Pancreas (tissue), 10 donors: ENCODE results near the gene SMIM17. TPM values are rescaled to one million over a fixed set of nuclear protein-coding genes. Genes with fewer than 3 reads are reported as not detected.

ENCODE experiments used
- ATAC-seq, 4 donors: fragments of 200-7000 bp; cut with Tn5 transposase; one replicate each; pipeline versions ENCODE4 v1.8.0 to v1.9.1; 2020; ENCODE audit warnings: mild to moderate bottlenecking in 4 of 4, moderate library complexity in 4 of 4
- DNase-seq, 6 donors: peaks; one replicate each; pipeline ENCODE4 v3.0.0-alpha.2; 2020
- FAIRE-seq: peaks from 2 replicates; lab custom pipeline; 2012; peaks lifted over from hg19 to GRCh38; lab: Jason Lieb, UNC
- H3K27ac ChIP-seq, 4 donors: fragments of 200-600 bp; sonication (generic); 1 replicate in 3 of 4; 2 replicates in 1 of 4; pipeline versions ENCODE4 v1.5.0 to v1.8.0; 2020
- H3K27me3 ChIP-seq, 4 donors: fragments of 200-600 bp; one replicate each; pipeline ENCODE4 v1.8.0; 2021
- H3K36me3 ChIP-seq, 3 donors: fragments of 200-600 bp; sonication (generic) in 1 of 3; one replicate each; pipeline versions ENCODE4 v1.5.0 to v1.8.0; 2020 to 2021
- H3K4me1 ChIP-seq, 3 donors: fragments of 200-600 bp; one replicate each; pipeline ENCODE4 v1.8.0; 2021
- H3K4me3 ChIP-seq, 4 donors: fragments of 200-600 bp; sonication (generic) in 2 of 4; one replicate each; pipeline versions ENCODE4 v1.5.0 to v1.8.0; 2020 to 2021
- H3K9me3 ChIP-seq, 4 donors: fragments of 200-600 bp; one replicate each; pipeline ENCODE4 v1.8.0; 2021
- CTCF ChIP-seq, 4 donors: fragments of 200-600 bp; sonication (generic) in 3 of 4; IDR thresholded peaks; one replicate each; pipeline versions ENCODE4 v1.5.0 to v1.8.0; 2021; ENCODE audit warnings: antibody characterized with exemption in 4 of 4
- WGBS, 2 donors: extraction: QIAGEN DNeasy Blood & Tissue Kit; methylation state at CpG; one replicate each; pipeline ENCODE4 v1.1.7; 2013; 5-methylcytosine and 5-hydroxymethylcytosine counted together
- intact Hi-C, 3 donors: fragments of 100-400 bp; cut with DNase I; formaldehyde crosslinking; loops; one replicate each; pipeline versions ENCODE4 v1.11.1 to v1.14.2; 2022
- polyA plus RNA-seq, 2 donors: library from polyadenylated mRNA; stranded (reverse); fragments of 200-250 nt; gene quantifications; one replicate each; pipeline ENCODE4 v1.2.3, GENCODE V29; 2013
- total RNA-seq, 6 donors: library from RNA; stranded (reverse); fragmentation: NEBNext Ultra II Directional in 4 of 6; extraction: Animal tissue kit (Norgen Biotek cat#: 25700) in 4 of 6; gene quantifications; one replicate each; pipeline versions ENCODE4 v1.2.1 to v1.2.4, GENCODE V29; 2021 to 2023
- donor health status: healthy with polysubstance abuse.
- donor health status: DM: no; HTN: no; CAD: no; lungs with moderate emphysema.
- donor health status: DM: no; HTN: no; CAD: no.
- donor health status: control.
- donor health status: control.
- donor health status: Bipolar disorder and iron deficiency.
- donor health status: DM: yes; HTN: yes; CAD: no.
- donor health status: DM: no; HTN: no; CAD: no.
- donor health status: DM: no; HTN: no; CAD: no.
- donor health status: DM: yes; HTN: yes; CAD: no.

Gene SMIM17
- total and polyA plus RNA-seq, 8 donors = 0.09 to 0.24 (median 0.18) TPM; not detected in 4

- 12 to 13% methylated on average over 7 of the region's 7 CpGs for WGBS, 2 donors
- H3K27me3 ChIP-seq = no peaks in the 10 kb centered on the region
- no peak for ATAC-seq
- H3K4me3 ChIP-seq = no peak overlapping the region
- no peaks in the 10 kb centered on the region for H3K9me3 ChIP-seq
- TF ChIP-seq CTCF (IDR thresholded peaks at IDR 0.05) = no peak
- H3K36me3 ChIP-seq = no peaks in the 10 kb centered on the region
- no peak overlapping the region for H3K27ac ChIP-seq
- DNase-seq = no peak
- no peak for FAIRE-seq
- intact Hi-C loops = no loop called here
- H3K4me1 ChIP-seq = no peaks in the 10 kb centered on the region
Measured at GRCh38 chr19:56683116-56683515, 40.2 kb downstream of the SMIM17 start.

- FAIRE-seq (no peak), ATAC-seq (peak in 1 of 4 donors; percentile 17)
- whole genome bisulfite sequencing, 2 donors = 65 to 81% methylated on average over 8 of the region's 8 CpGs
Measured at GRCh38 chr19:56687031-56687430, 44.1 kb downstream of the SMIM17 start.

GRCh38 chr19:56689198-56689597, 46.2 kb downstream of the SMIM17 start:
- Histone ChIP-seq H3K4me1 (no peaks in the 10 kb centered on the region), H3K27me3 (no peaks in the 10 kb centered on the region), H3K36me3 (no peaks in the 10 kb centered on the region), H3K27ac (no peak overlapping the region), H3K9me3 (no peaks in the 10 kb centered on the region), H3K4me3 (no peak overlapping the region)
- FAIRE-seq (peak; percentile 45), DNase-seq (no peak), ATAC-seq (no peak)
- intact Hi-C loops = no loop called here
- 64 to 78% methylated on average over 10 of the region's 10 CpGs for WGBS, 2 donors
- TF ChIP-seq CTCF (IDR thresholded peaks at IDR 0.05) = no peak

More at GRCh38 chr19:56687031-56687430, 44.1 kb downstream of the SMIM17 start:
- H3K9me3 ChIP-seq = no peaks in the 10 kb centered on the region
- no peaks in the 10 kb centered on the region for H3K4me1 ChIP-seq
- no peak for TF ChIP-seq CTCF (IDR thresholded peaks at IDR 0.05)
- H3K27me3 ChIP-seq = no peaks in the 10 kb centered on the region
- no peak overlapping the region for H3K4me3 ChIP-seq
- no peak for DNase-seq
- no peak overlapping the region for H3K27ac ChIP-seq
- H3K36me3 ChIP-seq = no peaks in the 10 kb centered on the region
- intact Hi-C loops = no loop called here

- no peak for TF ChIP-seq CTCF (IDR thresholded peaks at IDR 0.05)
- intact Hi-C loops = no loop called here
- no peaks in the 10 kb centered on the region for H3K4me1 ChIP-seq
- WGBS, 2 donors = 57 to 76% methylated on average over 10 of the region's 10 CpGs
- no peaks in the 10 kb centered on the region for H3K36me3 ChIP-seq
- ATAC-seq (peak in 1 of 4 donors; percentile 27), DNase-seq (no peak), FAIRE-seq (no peak)
- H3K9me3 ChIP-seq = no peaks in the 10 kb centered on the region
- no peak overlapping the region for H3K4me3 ChIP-seq
- H3K27ac ChIP-seq = no peak overlapping the region
- no peaks in the 10 kb centered on the region for H3K27me3 ChIP-seq
Measured at GRCh38 chr19:56690670-56691069, 47.7 kb downstream of the SMIM17 start.

GRCh38 chr19:56692206-56692895, 49.4 kb downstream of the SMIM17 start:
- FAIRE-seq = no peak

More at GRCh38 chr19:56692206-56692895, 49.4 kb downstream of the SMIM17 start:
- DNase-seq (no peak), ATAC-seq (peak in 3 of 4 donors; percentile 36 to 87 (median 75))
- Histone ChIP-seq H3K27ac (no peak overlapping the region), H3K27me3 (no peaks in the 10 kb centered on the region), H3K4me1 (no peaks in the 10 kb centered on the region), H3K4me3 (no peak overlapping the region), H3K36me3 (no peaks in the 10 kb centered on the region), H3K9me3 (no peaks in the 10 kb centered on the region)
- no peak for TF ChIP-seq CTCF (IDR thresholded peaks at IDR 0.05)
- intact Hi-C loops = no loop called here
- 49 to 55% methylated on average over 8 of the region's 8 CpGs for WGBS, 2 donors
